B cell (primary cell): ENCODE data around the gene PROCR.

Experiments
- CTCF ChIP-seq: fragments of 200-600 bp; IDR thresholded peaks from one replicate; pipeline ENCODE4 v1.8.0; 2022; ENCODE audit warnings: antibody characterized with exemption, mild to moderate bottlenecking
- EZH2 ChIP-seq: IDR thresholded peaks from 2 replicates; pipeline ENCODE4 v1.6.1; 2012; ENCODE audit warnings: borderline replicate concordance, low read depth, mild to moderate bottlenecking, moderate library complexity, low read length; ENCODE audit not compliant: insufficient read depth, poor library complexity, severe bottlenecking

- TF ChIP-seq CTCF: no peak
- no peak for TF ChIP-seq EZH2
Measured at GRCh38 chr20:35150846-35151579, 20.9 kb upstream of the PROCR start.
